ENCODE measurements around the gene PCDHA3.
"Not testable (repeated sequence)": the region's sequence is repeated elsewhere in the genome, so short reads cannot be mapped to it uniquely, and the experiment has no call there.

GRCh38 chr5:140802381-140802780, 1.5 kb downstream of the PCDHA3 start:
- not testable (repeated sequence) for TF ChIP-seq ZNF565 (CRISPR knock-in tag; conservative IDR thresholded peaks at IDR 0.05; ENCODE audit: low read depth); ZFP3 (CRISPR knock-in tag; IDR thresholded peaks at IDR 0.05); PATZ1 (CRISPR knock-in tag; IDR thresholded peaks at IDR 0.05; ENCODE audit: borderline replicate concordance); TOX (CRISPR knock-in tag; IDR thresholded peaks at IDR 0.05; ENCODE audit: borderline replicate concordance); ESRRG (CRISPR knock-in tag; IDR thresholded peaks at IDR 0.05); CSRNP3 (CRISPR knock-in tag; IDR thresholded peaks at IDR 0.05); ZFP30 (CRISPR knock-in tag; IDR thresholded peaks at IDR 0.05); RARB (CRISPR knock-in tag; IDR thresholded peaks at IDR 0.05); GLIS3 (CRISPR knock-in tag; IDR thresholded peaks at IDR 0.05)
